Mesendoderm (in vitro differentiated cells): ENCODE measurements around the gene STAC3.
A peak's percentile ranks its signal among the peaks of the same experiment; 100 is the strongest.

Source experiments
- DNase-seq: peaks from one replicate; pipeline ENCODE4 v3.0.0; 2013
- H2AK5ac ChIP-seq: 2 replicates; pipeline ENCODE4 v1.6.1; 2013; ENCODE audit warnings: low read length, inconsistent platforms
- H2BK120ac ChIP-seq: 2 replicates; pipeline ENCODE4 v1.6.1; 2013; ENCODE audit warnings: low read depth, mild to moderate bottlenecking, low read length, moderate library complexity, mixed read lengths
- H2BK15ac ChIP-seq: replicated peaks from 2 replicates; pipeline ENCODE4 v1.6.1; 2013; ENCODE audit warnings: low read depth, mild to moderate bottlenecking, moderate library complexity
- H2BK5ac ChIP-seq: 2 replicates; pipeline ENCODE4 v1.6.1; 2013; ENCODE audit warnings: low read length, inconsistent platforms
- H3K18ac ChIP-seq: 2 replicates; pipeline ENCODE4 v1.6.1; 2013; ENCODE audit warnings: mild to moderate bottlenecking, low read length, mixed read lengths
- H3K23ac ChIP-seq: one replicate; pipeline ENCODE4 v1.6.1; 2013; ENCODE audit warnings: low read length
- H3K27ac ChIP-seq: 2 replicates; pipeline ENCODE4 v1.5.1; 2013; ENCODE audit warnings: low read depth, mild to moderate bottlenecking, inconsistent platforms, low read length, moderate library complexity
- H3K27me3 ChIP-seq: 2 replicates; pipeline ENCODE4 v1.6.1; 2013; ENCODE audit warnings: low read length, control low read depth, mild to moderate bottlenecking, inconsistent platforms; ENCODE audit not compliant: insufficient read depth, poor library complexity
- H3K36me3 ChIP-seq: 2 replicates; pipeline ENCODE4 v1.6.1; 2013; ENCODE audit warnings: low read length, inconsistent platforms; ENCODE audit not compliant: control insufficient read depth, insufficient read depth
- H3K4ac ChIP-seq: one replicate; pipeline ENCODE4 v1.6.1; 2013; ENCODE audit warnings: low read depth, mild to moderate bottlenecking, low read length, moderate library complexity
- H3K4me1 ChIP-seq: 2 replicates; pipeline ENCODE4 v1.6.1; 2013; ENCODE audit warnings: low read depth, low read length, inconsistent platforms; ENCODE audit not compliant: control insufficient read depth
- H3K4me2 ChIP-seq: 2 replicates; pipeline ENCODE4 v1.6.1; 2013; ENCODE audit warnings: low read length
- H3K4me3 ChIP-seq: 2 replicates; pipeline ENCODE4 v1.5.1; 2013; ENCODE audit warnings: mild to moderate bottlenecking, low read length
- H3K56ac ChIP-seq: one replicate; pipeline ENCODE4 v1.6.1; 2013; ENCODE audit warnings: low read length
- H3K79me1 ChIP-seq: 2 replicates; pipeline ENCODE4 v1.6.1; 2013; ENCODE audit warnings: low read length, inconsistent platforms
- H3K79me2 ChIP-seq: 2 replicates; pipeline ENCODE4 v1.6.1; 2013; ENCODE audit warnings: mild to moderate bottlenecking, low read length; ENCODE audit not compliant: control insufficient read depth, insufficient read depth
- H3K9ac ChIP-seq: 2 replicates; pipeline ENCODE4 v1.6.1; 2013; ENCODE audit warnings: low read length, inconsistent platforms
- H4K5ac ChIP-seq: one replicate; pipeline ENCODE4 v1.6.1; 2013; ENCODE audit warnings: low read length
- H4K8ac ChIP-seq: one replicate; pipeline ENCODE4 v1.6.1; 2013; ENCODE audit warnings: low read depth, mild to moderate bottlenecking, control low read depth, low read length, moderate library complexity
- WGBS: extraction: QIAGEN DNeasy Blood & Tissue Kit; methylation state at CpG from one replicate; pipeline ENCODE4 v1.1.7; 2013; ENCODE audit warnings: low lambda C conversion rate, missing lambda C conversion rate; ENCODE audit not compliant: insufficient coverage; ENCODE audit errors: extremely low coverage; 5-methylcytosine and 5-hydroxymethylcytosine counted together

Gene STAC3

DNA sequence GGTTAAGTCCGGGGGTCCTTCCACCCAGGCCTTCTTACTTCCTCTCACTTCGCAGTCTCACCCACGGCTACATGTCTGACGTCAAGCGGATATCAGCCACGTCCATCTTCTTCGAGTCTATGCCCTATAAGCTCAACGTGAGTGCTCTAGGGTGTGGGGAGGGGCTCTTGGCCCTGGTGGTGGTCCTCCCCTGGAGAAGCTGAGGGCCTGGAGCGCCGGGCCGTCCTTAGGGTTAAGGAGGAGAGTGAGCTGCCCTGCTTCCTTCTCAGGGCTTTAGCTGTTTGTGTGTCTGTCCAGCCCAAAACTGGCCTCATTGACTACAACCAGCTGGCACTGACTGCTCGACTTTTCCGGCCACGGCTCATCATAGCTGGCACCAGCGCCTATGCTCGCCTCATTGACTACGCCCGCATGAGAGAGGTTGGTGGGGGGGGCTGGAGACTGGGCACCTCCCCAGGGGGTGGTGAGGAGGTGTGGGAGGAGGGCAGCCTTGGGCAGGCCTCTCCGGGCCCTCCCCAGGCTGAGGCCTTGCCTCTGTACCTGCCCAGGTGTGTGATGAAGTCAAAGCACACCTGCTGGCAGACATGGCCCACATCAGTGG is 18.7 kb downstream of the STAC3 start:
- Histone ChIP-seq H3K27me3 (peaks cover 13% of the 10 kb centered on the region), H2BK15ac (no peak overlapping the region), H2BK120ac (no peak overlapping the region), H3K9ac (peak overlapping the region; percentile 85), H3K18ac (no peak overlapping the region), H2BK5ac (no peak overlapping the region), H3K4ac (no peak overlapping the region), H3K4me2 (no peak overlapping the region), H3K23ac (no peak overlapping the region), H3K56ac (no peak overlapping the region), H2AK5ac (no peak overlapping the region), H3K79me1 (peaks cover 24% of the 10 kb centered on the region), H4K5ac (no peak overlapping the region), H3K79me2 (peaks cover 14% of the 10 kb centered on the region), H3K36me3 (peaks cover 24% of the 10 kb centered on the region), H3K27ac (no peak overlapping the region), H3K4me1 (peaks cover 7% of the 10 kb centered on the region), H3K4me3 (no peak overlapping the region), H4K8ac (no peak overlapping the region)
- no CpG with 5 or more reads among the region's 19 CpGs for WGBS
- DNase-seq: no peak

DNA sequence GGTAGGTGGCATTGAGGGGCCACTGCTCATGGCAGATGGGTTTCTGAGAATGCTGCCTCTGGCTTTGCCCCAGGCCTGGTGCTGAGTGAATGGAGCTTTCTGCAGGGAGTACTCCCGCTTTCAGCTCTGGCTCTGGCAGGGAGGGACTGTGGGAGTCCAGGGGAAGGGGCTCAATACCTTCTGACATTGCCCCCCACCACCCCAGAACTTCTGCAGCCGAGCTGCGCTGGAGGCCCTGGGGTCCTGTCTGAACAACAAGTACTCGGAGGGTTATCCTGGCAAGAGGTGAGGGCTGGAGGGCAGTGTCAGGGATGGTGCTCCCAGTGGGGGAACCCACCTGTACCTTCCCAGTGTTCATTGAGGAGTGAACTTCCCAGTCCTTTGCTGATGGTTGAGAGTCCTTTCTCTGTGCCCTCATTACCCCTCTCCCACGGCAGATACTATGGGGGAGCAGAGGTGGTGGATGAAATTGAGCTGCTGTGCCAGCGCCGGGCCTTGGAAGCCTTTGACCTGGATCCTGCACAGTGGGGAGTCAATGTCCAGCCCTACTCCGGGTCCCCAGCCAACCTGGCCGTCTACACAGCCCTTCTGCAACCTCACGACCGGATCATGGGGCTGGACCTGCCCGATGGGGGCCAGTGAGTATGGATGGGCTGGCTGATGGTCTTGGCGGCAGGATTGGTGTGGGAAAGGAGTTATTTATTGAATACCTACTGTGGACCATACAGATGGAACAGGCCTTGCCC is 19.5 kb downstream of the STAC3 start:
- no peak overlapping the region for H3K18ac ChIP-seq
- no peak for DNase-seq
- H2BK15ac ChIP-seq: no peak overlapping the region
- WGBS: no CpG with 5 or more reads among the region's 13 CpGs
- H3K79me2 ChIP-seq: peaks cover 14% of the 10 kb centered on the region
- H2BK5ac ChIP-seq: no peak overlapping the region
- H3K27me3 ChIP-seq: peaks cover 8% of the 10 kb centered on the region
- no peak overlapping the region for H3K4me3 ChIP-seq
- no peak overlapping the region for H2BK120ac ChIP-seq
- no peak overlapping the region for H3K27ac ChIP-seq
- no peak overlapping the region for H4K8ac ChIP-seq
- H3K4ac ChIP-seq: no peak overlapping the region
- H3K9ac ChIP-seq: peak overlapping the region; percentile 85
- H4K5ac ChIP-seq: no peak overlapping the region
- no peak overlapping the region for H2AK5ac ChIP-seq
- peak overlapping the region; percentile 94 for H3K4me2 ChIP-seq
- peak overlapping the region; percentile 95 for H3K56ac ChIP-seq
- peaks cover 7% of the 10 kb centered on the region for H3K4me1 ChIP-seq
- H3K79me1 ChIP-seq: peaks cover 24% of the 10 kb centered on the region
- H3K23ac ChIP-seq: no peak overlapping the region
- H3K36me3 ChIP-seq: peaks cover 24% of the 10 kb centered on the region

DNA sequence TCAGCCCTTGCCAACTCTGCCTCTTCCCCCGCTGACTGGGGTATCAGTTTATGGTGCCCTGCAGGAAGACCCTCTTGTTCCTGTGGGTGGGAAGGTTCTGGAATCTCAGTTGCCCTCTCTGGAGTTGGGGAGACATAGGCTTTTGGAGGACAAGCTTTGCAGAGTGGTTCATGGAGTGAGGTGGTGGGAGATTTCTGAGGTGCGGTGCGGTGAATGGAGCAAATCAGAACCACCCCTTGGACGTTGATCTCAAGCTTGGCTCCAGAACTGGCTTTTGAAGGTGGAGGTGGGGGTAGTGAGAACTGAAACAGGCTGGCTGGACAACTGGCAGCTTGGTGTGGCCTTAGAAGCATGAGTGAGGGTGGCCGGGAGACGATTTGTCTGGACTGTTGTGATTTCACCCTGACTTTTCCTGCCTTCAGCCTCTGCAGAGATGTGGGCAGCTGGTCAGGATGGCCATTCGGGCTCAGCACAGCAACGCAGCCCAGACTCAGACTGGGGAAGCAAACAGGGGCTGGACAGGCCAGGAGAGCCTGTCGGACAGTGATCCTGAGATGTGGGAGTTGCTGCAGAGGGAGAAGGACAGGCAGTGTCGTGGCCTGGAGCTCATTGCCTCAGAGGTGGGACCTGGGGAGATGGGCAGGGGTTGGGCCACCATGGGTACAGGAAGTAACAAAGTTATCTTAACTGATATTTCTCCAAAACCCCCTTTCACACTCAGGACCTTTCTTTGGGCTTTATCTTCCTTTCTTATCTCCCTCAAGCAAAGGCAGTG is 20.4 kb downstream of the STAC3 start:
- H3K79me2 ChIP-seq: peaks cover 14% of the 10 kb centered on the region
- H3K4ac ChIP-seq: peak overlapping the region; percentile 76
- no peak overlapping the region for H2BK120ac ChIP-seq
- peak overlapping the region; percentile 15 for H2BK5ac ChIP-seq
- H2BK15ac ChIP-seq: no peak overlapping the region
- peak overlapping the region; percentile 95 for H3K23ac ChIP-seq
- H2AK5ac ChIP-seq: peak overlapping the region; percentile 7
- WGBS: no CpG with 5 or more reads among the region's 10 CpGs
- peak overlapping the region; percentile 94 for H3K4me2 ChIP-seq
- peak overlapping the region; percentile 26 for H3K27ac ChIP-seq
- peaks cover 7% of the 10 kb centered on the region for H3K4me1 ChIP-seq
- H3K36me3 ChIP-seq: peaks cover 24% of the 10 kb centered on the region
- peak overlapping the region; percentile 95 for H3K56ac ChIP-seq
- H3K79me1 ChIP-seq: peaks cover 24% of the 10 kb centered on the region
- peaks cover 11% of the 10 kb centered on the region for H3K27me3 ChIP-seq
- no peak for DNase-seq
- no peak overlapping the region for H4K5ac ChIP-seq
- peak overlapping the region; percentile 85 for H3K9ac ChIP-seq
- no peak overlapping the region for H4K8ac ChIP-seq
- peak overlapping the region; percentile 51 for H3K18ac ChIP-seq
- peak overlapping the region; percentile 75 for H3K4me3 ChIP-seq

DNA sequence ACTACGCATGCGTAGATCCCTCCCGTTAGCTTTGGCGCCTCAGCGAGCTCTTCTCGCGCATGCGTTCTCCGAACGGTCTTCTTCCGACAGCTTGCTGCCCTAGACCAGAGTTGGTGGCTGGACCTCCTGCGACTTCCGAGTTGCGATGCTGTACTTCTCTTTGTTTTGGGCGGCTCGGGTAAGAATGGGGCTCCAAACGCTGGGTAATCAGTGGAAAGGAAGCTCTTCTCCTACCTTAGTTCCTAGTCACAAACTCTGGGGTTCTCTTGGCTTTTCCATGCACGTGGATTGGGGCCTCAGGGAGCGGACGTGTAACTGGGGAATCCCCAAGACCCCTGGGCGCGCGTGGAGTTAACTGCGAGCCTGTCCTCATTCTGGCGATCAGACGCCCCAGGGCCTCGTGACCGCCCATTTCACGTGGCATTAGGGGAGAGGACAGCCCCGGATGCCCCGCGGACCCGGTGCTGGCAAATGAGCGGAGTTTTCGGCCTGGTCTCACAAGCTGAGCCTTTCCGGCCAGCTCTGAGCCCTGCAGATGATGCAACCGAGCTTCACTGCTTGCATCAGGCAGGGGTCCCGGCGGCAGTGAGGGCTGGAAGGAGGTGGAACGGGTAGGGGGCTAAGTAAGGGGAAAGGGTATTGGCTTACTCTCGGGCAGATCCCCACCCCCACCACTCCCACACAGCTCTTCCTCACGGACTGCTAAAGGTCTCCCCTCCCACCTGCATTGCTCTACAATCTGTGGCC is 21.2 kb downstream of the STAC3 start, which contains the start of gene SHMT2:
TSS of gene SHMT2 (plus strand) at position 78 of the 747 bp plus-strand sequence. CDS start at position 146, 68 bp downstream.
- Histone ChIP-seq H3K23ac (peak within 1 kb of the TSS; percentile 95), H3K4me1 (peaks cover 7% of the 10 kb centered on the region), H3K56ac (peak within 1 kb of the TSS; percentile 95), H2BK15ac (no peak within 1 kb of the TSS), H3K4me2 (peak within 1 kb of the TSS; percentile 94), H2BK120ac (no peak within 1 kb of the TSS), H3K79me1 (peaks cover 24% of the 10 kb centered on the region), H4K5ac (no peak within 1 kb of the TSS), H3K4me3 (peak within 1 kb of the TSS; percentile 75), H3K27me3 (peaks cover 17% of the 10 kb centered on the region), H3K27ac (peak within 1 kb of the TSS; percentile 93), H4K8ac (no peak within 1 kb of the TSS), H2BK5ac (peak within 1 kb of the TSS; percentile 83), H2AK5ac (peak within 1 kb of the TSS; percentile 7), H3K9ac (peak within 1 kb of the TSS; percentile 85), H3K18ac (peak within 1 kb of the TSS; percentile 70), H3K4ac (peak within 1 kb of the TSS; percentile 77), H3K36me3 (peaks cover 24% of the 10 kb centered on the region), H3K79me2 (peaks cover 14% of the 10 kb centered on the region)
- no CpG with 5 or more reads among the region's 42 CpGs for WGBS
- peak; percentile 98 for DNase-seq

DNA sequence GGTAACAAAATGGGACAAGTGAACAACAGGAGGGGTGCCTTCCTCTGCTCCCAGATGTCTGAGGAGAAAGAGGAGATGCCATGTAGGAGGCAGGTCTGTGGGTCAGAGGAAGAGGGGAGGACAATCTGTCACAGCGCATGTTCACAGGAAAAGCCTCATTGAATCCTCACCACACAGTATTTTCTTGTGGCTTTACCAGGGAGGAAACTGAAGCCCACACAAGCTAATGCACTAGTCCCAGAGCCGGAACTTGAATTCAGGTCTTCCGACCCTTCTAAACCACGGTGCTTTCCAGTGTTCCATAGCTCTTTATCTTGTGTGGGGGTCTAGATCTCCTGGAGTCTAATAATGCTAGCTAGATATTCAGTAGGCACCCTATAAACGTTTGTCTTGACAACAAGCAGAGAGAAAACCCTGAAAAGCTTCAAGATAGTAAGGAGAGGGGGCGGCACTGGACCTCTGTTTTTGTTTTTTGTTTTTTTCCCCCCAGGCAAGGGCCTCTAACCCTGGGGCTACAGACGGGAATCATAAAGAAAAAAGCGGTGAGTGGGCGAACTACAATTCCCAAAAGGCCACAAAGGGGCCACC is 21.8 kb downstream of the STAC3 start:
- Histone ChIP-seq H3K18ac (no peak overlapping the region), H3K56ac (peak overlapping the region; percentile 69), H3K79me1 (peaks cover 24% of the 10 kb centered on the region), H2AK5ac (no peak overlapping the region), H3K27ac (peak overlapping the region; percentile 25), H3K4me1 (peaks cover 7% of the 10 kb centered on the region), H2BK5ac (no peak overlapping the region), H2BK15ac (no peak overlapping the region), H3K9ac (peak overlapping the region; percentile 23), H3K4me3 (no peak overlapping the region), H3K4ac (no peak overlapping the region), H4K5ac (no peak overlapping the region), H3K27me3 (peaks cover 23% of the 10 kb centered on the region), H3K23ac (no peak overlapping the region), H2BK120ac (no peak overlapping the region), H3K4me2 (peak overlapping the region; percentile 0), H3K36me3 (peaks cover 24% of the 10 kb centered on the region), H3K79me2 (peaks cover 14% of the 10 kb centered on the region), H4K8ac (no peak overlapping the region)
- no peak for DNase-seq
- WGBS: no CpG with 5 or more reads among the region's 9 CpGs
